ENCODE results near the gene SCAI. TPM values are rescaled to one million over a fixed set of nuclear protein-coding genes. Genes with fewer than 3 reads are reported as not detected.

SCAI gene
- total and polyA plus RNA-seq, 2 donors (not counting 1 experiment from before 2014, with no cell fraction given) = 5.4 to 9.7 TPM

DNA sequence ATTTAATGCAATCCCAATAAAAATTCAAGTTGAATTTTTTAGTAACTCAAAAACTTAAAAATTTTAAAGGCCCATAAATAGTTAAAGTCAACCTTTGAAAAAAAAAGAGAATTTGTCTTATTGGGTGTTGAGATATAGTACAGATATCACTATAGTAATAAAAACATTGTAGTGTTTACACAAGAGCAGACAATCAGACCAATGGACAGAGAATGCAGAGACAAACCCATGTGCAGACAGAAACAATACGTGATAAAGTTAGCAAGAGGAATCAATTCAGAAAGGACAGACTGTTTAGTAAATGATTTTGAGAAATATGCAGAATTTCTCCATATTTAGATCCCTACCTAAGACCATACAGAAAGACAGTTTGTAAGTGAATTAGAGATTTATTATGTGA is 236.4 kb downstream of the SCAI start:
- Histone ChIP-seq H3K79me2 (ENCODE audit: control insufficient read depth, insufficient read depth, low read length) (no peaks in the 10 kb centered on the region), H3K9ac (ENCODE audit: insufficient read depth, low read length) (no peak overlapping the region), H3K4me3 (replicated peaks in 1 of 4; ENCODE audit: control extremely low read depth in 1 of 4, insufficient read depth in 1 of 4, low read depth in 3 of 4, low read length in 4 of 4) (no peak overlapping the region), H2AFZ (ENCODE audit: low read length) (no peak overlapping the region), H3K4me2 (ENCODE audit: extremely low read depth, insufficient read depth, low read length) (no peak overlapping the region), H3K27ac (ENCODE audit: insufficient read depth, low read length) (no peak overlapping the region), H4K20me1 (ENCODE audit: control insufficient read depth, extremely low read depth, insufficient read depth, low read length) (no peaks in the 10 kb centered on the region), H3K9me3 (ENCODE audit: control insufficient read depth, insufficient read depth, low read depth, low read length) (no peaks in the 10 kb centered on the region), H3K4me1 (ENCODE audit: control insufficient read depth, extremely low read depth, insufficient read depth, low read length) (no peaks in the 10 kb centered on the region), H3K36me3 (ENCODE audit: control insufficient read depth, insufficient read depth, low read length) (peaks cover 5% of the 10 kb centered on the region), H3K27me3 (ENCODE audit: control insufficient read depth, insufficient read depth, low read length) (no peaks in the 10 kb centered on the region)
- DNase-seq (ENCODE audit: low read depth in 2 of 2) = no peak
- TF ChIP-seq, protein P1, sequence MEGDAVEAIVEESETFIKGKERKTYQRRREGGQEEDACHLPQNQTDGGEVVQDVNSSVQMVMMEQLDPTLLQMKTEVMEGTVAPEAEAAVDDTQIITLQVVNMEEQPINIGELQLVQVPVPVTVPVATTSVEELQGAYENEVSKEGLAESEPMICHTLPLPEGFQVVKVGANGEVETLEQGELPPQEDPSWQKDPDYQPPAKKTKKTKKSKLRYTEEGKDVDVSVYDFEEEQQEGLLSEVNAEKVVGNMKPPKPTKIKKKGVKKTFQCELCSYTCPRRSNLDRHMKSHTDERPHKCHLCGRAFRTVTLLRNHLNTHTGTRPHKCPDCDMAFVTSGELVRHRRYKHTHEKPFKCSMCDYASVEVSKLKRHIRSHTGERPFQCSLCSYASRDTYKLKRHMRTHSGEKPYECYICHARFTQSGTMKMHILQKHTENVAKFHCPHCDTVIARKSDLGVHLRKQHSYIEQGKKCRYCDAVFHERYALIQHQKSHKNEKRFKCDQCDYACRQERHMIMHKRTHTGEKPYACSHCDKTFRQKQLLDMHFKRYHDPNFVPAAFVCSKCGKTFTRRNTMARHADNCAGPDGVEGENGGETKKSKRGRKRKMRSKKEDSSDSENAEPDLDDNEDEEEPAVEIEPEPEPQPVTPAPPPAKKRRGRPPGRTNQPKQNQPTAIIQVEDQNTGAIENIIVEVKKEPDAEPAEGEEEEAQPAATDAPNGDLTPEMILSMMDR (conservative IDR thresholded peaks at IDR 0.05 in 1 of 2, IDR thresholded peaks at IDR 0.05 in 1 of 2; ENCODE audit: low read depth in 1 of 2, low read length in 2 of 2) = no peak
- TF ChIP-seq EZH2 (IDR thresholded peaks at IDR 0.05; ENCODE audit: low read length, missing control alignments) = no peak

DNA sequence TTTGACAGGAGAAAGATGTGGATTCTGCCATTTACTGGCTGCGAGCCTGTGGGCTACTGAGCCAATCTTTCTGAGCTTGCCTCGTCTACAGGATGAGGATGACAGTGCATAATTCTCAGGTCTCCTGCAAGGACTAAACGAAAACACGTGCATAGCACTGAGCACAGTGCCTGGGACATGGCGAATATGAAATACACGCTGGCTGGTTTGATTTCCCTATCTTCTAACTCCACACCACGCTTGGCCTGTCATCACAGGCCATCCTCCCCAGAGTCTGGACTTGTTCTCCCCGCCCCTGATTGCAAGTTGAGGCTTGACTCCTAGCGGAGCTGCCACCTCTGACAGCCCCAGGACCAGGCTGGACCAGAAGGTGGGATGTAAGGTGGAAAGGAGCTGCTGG is 243.5 kb downstream of the SCAI start:
- H2AFZ ChIP-seq (ENCODE audit: low read length) = no peak overlapping the region
- H3K9me3 ChIP-seq (ENCODE audit: control insufficient read depth, insufficient read depth, low read depth, low read length) = no peaks in the 10 kb centered on the region
- no peak overlapping the region for H3K4me2 ChIP-seq (ENCODE audit: extremely low read depth, insufficient read depth, low read length)
- no peak overlapping the region for H3K4me3 ChIP-seq (replicated peaks in 1 of 4; ENCODE audit: control extremely low read depth in 1 of 4, insufficient read depth in 1 of 4, low read depth in 3 of 4, low read length in 4 of 4)
- no peaks in the 10 kb centered on the region for H3K27me3 ChIP-seq (ENCODE audit: control insufficient read depth, insufficient read depth, low read length)
- no peaks in the 10 kb centered on the region for H4K20me1 ChIP-seq (ENCODE audit: control insufficient read depth, extremely low read depth, insufficient read depth, low read length)
- peaks cover 6% of the 10 kb centered on the region for H3K36me3 ChIP-seq (ENCODE audit: control insufficient read depth, insufficient read depth, low read length)
- no peak for DNase-seq (ENCODE audit: low read depth in 2 of 2)
- no peaks in the 10 kb centered on the region for H3K4me1 ChIP-seq (ENCODE audit: control insufficient read depth, extremely low read depth, insufficient read depth, low read length)
- TF ChIP-seq, protein P1 (conservative IDR thresholded peaks at IDR 0.05 in 1 of 2, IDR thresholded peaks at IDR 0.05 in 1 of 2; ENCODE audit: low read depth in 1 of 2, low read length in 2 of 2) = no peak
- no peak for TF ChIP-seq EZH2 (IDR thresholded peaks at IDR 0.05; ENCODE audit: low read length, missing control alignments)
- H3K9ac ChIP-seq (ENCODE audit: insufficient read depth, low read length) = no peak overlapping the region
- H3K27ac ChIP-seq (ENCODE audit: insufficient read depth, low read length) = no peak overlapping the region
- H3K79me2 ChIP-seq (ENCODE audit: control insufficient read depth, insufficient read depth, low read length) = no peaks in the 10 kb centered on the region

DNA sequence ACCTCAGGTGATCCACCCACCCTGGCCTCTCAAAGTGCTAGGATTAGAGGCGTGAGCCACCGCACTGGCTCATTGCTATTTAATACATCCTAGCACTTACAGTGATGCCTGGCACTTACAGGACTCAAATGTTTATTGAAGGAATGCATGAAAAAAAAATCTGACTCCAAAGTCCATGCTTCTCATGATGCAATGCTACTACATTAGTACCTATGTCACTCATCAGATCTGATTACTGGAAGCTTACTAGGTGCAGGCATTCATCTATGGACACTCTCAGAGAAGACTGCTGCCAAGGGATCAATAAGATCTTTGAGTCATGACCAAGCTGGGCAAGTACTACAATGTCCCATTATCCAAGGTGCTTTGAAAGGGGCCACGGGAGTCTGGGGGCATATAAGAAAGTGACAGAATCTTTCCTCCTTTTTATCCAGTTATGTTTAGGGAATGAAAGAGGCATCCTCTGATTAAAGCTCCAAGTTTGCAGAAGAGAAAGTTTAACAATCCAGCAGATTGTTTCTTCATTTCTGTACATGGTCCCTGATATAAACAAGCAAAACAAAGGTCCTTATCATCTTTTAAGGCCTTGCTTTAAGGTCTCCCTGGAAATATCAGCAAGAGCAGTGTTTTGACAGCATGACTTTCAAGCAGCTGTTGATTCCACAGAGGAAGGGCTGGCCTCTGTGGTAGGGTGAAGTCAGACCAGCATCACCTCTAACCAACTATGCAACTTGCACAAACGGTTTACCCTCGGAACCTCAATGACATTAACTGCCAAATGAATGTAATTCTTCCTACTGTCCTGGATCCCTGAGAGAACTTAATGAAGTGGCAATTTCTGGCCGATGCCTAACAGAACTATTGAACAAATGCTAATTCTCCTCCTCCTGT is 245.5 kb downstream of the SCAI start:
- Histone ChIP-seq H3K4me1 (ENCODE audit: control insufficient read depth, extremely low read depth, insufficient read depth, low read length) (no peaks in the 10 kb centered on the region), H3K9me3 (ENCODE audit: control insufficient read depth, insufficient read depth, low read depth, low read length) (no peaks in the 10 kb centered on the region), H2AFZ (ENCODE audit: low read length) (no peak overlapping the region), H3K36me3 (ENCODE audit: control insufficient read depth, insufficient read depth, low read length) (peaks cover 9% of the 10 kb centered on the region), H3K9ac (ENCODE audit: insufficient read depth, low read length) (no peak overlapping the region), H3K27me3 (ENCODE audit: control insufficient read depth, insufficient read depth, low read length) (no peaks in the 10 kb centered on the region), H4K20me1 (ENCODE audit: control insufficient read depth, extremely low read depth, insufficient read depth, low read length) (no peaks in the 10 kb centered on the region), H3K79me2 (ENCODE audit: control insufficient read depth, insufficient read depth, low read length) (no peaks in the 10 kb centered on the region), H3K4me3 (replicated peaks in 1 of 4; ENCODE audit: control extremely low read depth in 1 of 4, insufficient read depth in 1 of 4, low read depth in 3 of 4, low read length in 4 of 4) (no peak overlapping the region), H3K4me2 (ENCODE audit: extremely low read depth, insufficient read depth, low read length) (no peak overlapping the region), H3K27ac (ENCODE audit: insufficient read depth, low read length) (no peak overlapping the region)
- TF ChIP-seq, protein P1 (conservative IDR thresholded peaks at IDR 0.05 in 1 of 2, IDR thresholded peaks at IDR 0.05 in 1 of 2; ENCODE audit: low read depth in 1 of 2, low read length in 2 of 2) = no peak
- no peak for TF ChIP-seq EZH2 (IDR thresholded peaks at IDR 0.05; ENCODE audit: low read length, missing control alignments)
- DNase-seq (ENCODE audit: low read depth in 2 of 2) = no peak
